KG1 (cell line): ENCODE measurements around the gene GPC6.

ENCODE experiments used
- DNase-seq: peaks from one replicate; lab custom pipeline; 2025; lab: John Stamatoyannopoulos, UW

GPC6 gene

GRCh38 chr13:93268327-93269028 lies 41.9 kb downstream of the GPC6 start:
- no peak for DNase-seq

- DNase-seq = no peak
Observed at GRCh38 chr13:93270769-93271742, 44.4 kb downstream of the GPC6 start.

- DNase-seq = no peak
Observed at GRCh38 chr13:93279982-93280381, 53.4 kb downstream of the GPC6 start.

GRCh38 chr13:93280688-93281087 lies 54.1 kb downstream of the GPC6 start:
- no peak for DNase-seq

GRCh38 chr13:93283255-93283654 lies 56.6 kb downstream of the GPC6 start:
- no peak for DNase-seq

GRCh38 chr13:93284064-93284463 lies 57.5 kb downstream of the GPC6 start:
- DNase-seq = no peak

- DNase-seq = no peak
Observed at GRCh38 chr13:93286047-93286446, 59.4 kb downstream of the GPC6 start.

- no peak for DNase-seq
Observed at GRCh38 chr13:93289053-93289452, 62.4 kb downstream of the GPC6 start.

GRCh38 chr13:93289842-93290241 lies 63.2 kb downstream of the GPC6 start:
- no peak for DNase-seq

- DNase-seq = no peak
Observed at GRCh38 chr13:93290503-93290902, 63.9 kb downstream of the GPC6 start.

GRCh38 chr13:93292366-93292765 lies 65.8 kb downstream of the GPC6 start:
- DNase-seq = no peak

- no peak for DNase-seq
Observed at GRCh38 chr13:93293710-93294109, 67.1 kb downstream of the GPC6 start.

GRCh38 chr13:93296584-93296983 lies 70.0 kb downstream of the GPC6 start:
- no peak for DNase-seq

- no peak for DNase-seq
Observed at GRCh38 chr13:93298713-93299112, 72.1 kb downstream of the GPC6 start.

- no peak for DNase-seq
Observed at GRCh38 chr13:93304134-93304533, 77.5 kb downstream of the GPC6 start.

- DNase-seq = no peak
Observed at GRCh38 chr13:93304868-93305613, 78.4 kb downstream of the GPC6 start.

GRCh38 chr13:93305886-93306285 lies 79.3 kb downstream of the GPC6 start:
- DNase-seq = no peak

- DNase-seq = no peak
Observed at GRCh38 chr13:93307136-93307535, 80.5 kb downstream of the GPC6 start.

GRCh38 chr13:93307651-93308050 lies 81.0 kb downstream of the GPC6 start:
- DNase-seq = no peak

- no peak for DNase-seq
Observed at GRCh38 chr13:93309886-93310523, 83.4 kb downstream of the GPC6 start.

GRCh38 chr13:93316841-93317240 lies 90.2 kb downstream of the GPC6 start:
- DNase-seq = no peak
